K562 (cell line): Measurements from ENCODE around the gene PTPN14. TPM values are rescaled to one million over a fixed set of nuclear protein-coding genes. Genes with fewer than 3 reads are reported as not detected.

ENCODE experiments used
- ARID2 ChIP-seq: fragments of 450-650 bp; IDR thresholded peaks from 2 replicates; pipeline ENCODE4 v1.6.1; 2017; ENCODE audit warnings: antibody characterized with exemption, mild to moderate bottlenecking
- BCL6 ChIP-seq: fragments of 250-450 bp; sonication (Bioruptor Pico); IDR thresholded peaks from 2 replicates; pipeline ENCODE4 v1.4.0; 2020
- BRF1 ChIP-seq: IDR thresholded peaks from 3 replicates; pipeline ENCODE4 v1.6.1; 2011; ENCODE audit warnings: borderline replicate concordance, mild to moderate bottlenecking; ENCODE audit not compliant: insufficient read length; ENCODE audit errors: extremely low read depth
- CEBPZ ChIP-seq: fragments of 150-350 bp; IDR thresholded peaks from 2 replicates; pipeline ENCODE4 v1.6.1; 2014; ENCODE audit warnings: low read depth, mild to moderate bottlenecking, low read length, borderline replicate concordance
- CREB1 ChIP-seq, 2 experiments: sonication (generic) in 1 of 2; formaldehyde crosslinking in 1 of 2; IDR thresholded peaks; 2 replicates each; pipeline versions ENCODE4 v1.6.1 to v1.8.0; 2012 to 2022; ENCODE audit warnings: inconsistent platforms in 1 of 2, mild to moderate bottlenecking in 1 of 2, missing genetic modification reagents in 1 of 2, moderate library complexity in 1 of 2
- CTCF ChIP-seq, 3 experiments: IDR thresholded peaks in 2 of 3; conservative IDR thresholded peaks in 1 of 3; 2 replicates each; pipeline ENCODE4 v1.5.1; 2011 to 2012; ENCODE audit warnings: low read length in 3 of 3, mild to moderate bottlenecking in 3 of 3, control low read depth in 2 of 3, improper control_type of control experiment in 1 of 3, inconsistent platforms in 1 of 3, low read depth in 1 of 3, mixed read lengths in 1 of 3, moderate library complexity in 1 of 3; ENCODE audit not compliant: insufficient read depth in 2 of 3
- ELF2 ChIP-seq: fragments of 250-450 bp; sonication (Bioruptor Pico); IDR thresholded peaks from 2 replicates; pipeline ENCODE4 v1.5.0; 2021; ENCODE audit warnings: mild to moderate bottlenecking
- HCFC1 ChIP-seq: IDR thresholded peaks from 2 replicates; pipeline ENCODE4 v1.6.1; 2012; ENCODE audit warnings: low read depth, low read length, improper control_type of control experiment
- HNRNPLL ChIP-seq: fragments of 200-400 bp; formaldehyde crosslinking; IDR thresholded peaks from 2 replicates; pipeline ENCODE4 v1.6.1; 2017; ENCODE audit warnings: low read length, low read depth, mild to moderate bottlenecking; ENCODE audit not compliant: poor library complexity, severe bottlenecking
- KLF16 ChIP-seq: IDR thresholded peaks from 2 replicates; pipeline ENCODE4 v1.6.1; 2016; ENCODE audit warnings: antibody characterized with exemption
- MAZ ChIP-seq, 2 experiments: fragments of 450-650 bp in 1 of 2; sonication (generic) in 1 of 2; formaldehyde crosslinking; IDR thresholded peaks in 1 of 2; conservative IDR thresholded peaks in 1 of 2; 2 replicates each; pipeline versions ENCODE4 v1.4.0 to v1.5.0; 2020; ENCODE audit warnings: mild to moderate bottlenecking in 1 of 2, missing genetic modification reagents in 1 of 2
- MLLT1 ChIP-seq, 2 experiments: fragments of 450-650 bp; IDR thresholded peaks; 2 replicates each; pipeline ENCODE4 v1.6.1; 2016
- NFE2 ChIP-seq: IDR thresholded peaks from 2 replicates; pipeline ENCODE4 v1.6.1; 2014; ENCODE audit warnings: antibody characterized with exemption, low read depth
- POLR2AphosphoS5 ChIP-seq: IDR thresholded peaks from 2 replicates; pipeline ENCODE4 v1.6.1; 2011; ENCODE audit warnings: mild to moderate bottlenecking, low read depth, low read length, moderate library complexity; ENCODE audit not compliant: control insufficient read depth, insufficient read depth
- RAD21 ChIP-seq, 2 experiments: fragments of 250-450 bp in 1 of 2; fragments of 450-650 bp in 1 of 2; sonication (Bioruptor Pico) in 1 of 2; formaldehyde crosslinking in 1 of 2; IDR thresholded peaks in 1 of 2; conservative IDR thresholded peaks in 1 of 2; 2 replicates each; pipeline versions ENCODE4 v1.4.0 to v1.8.0; 2020 to 2022; ENCODE audit warnings: mild to moderate bottlenecking in 2 of 2, moderate library complexity in 1 of 2
- SRSF1 ChIP-seq: fragments of 200-400 bp; formaldehyde crosslinking; IDR thresholded peaks from 2 replicates; pipeline ENCODE4 v1.6.1; 2017; ENCODE audit warnings: mild to moderate bottlenecking, low read depth, low read length, moderate library complexity
- TEAD2 ChIP-seq: fragments of 450-650 bp; IDR thresholded peaks from 2 replicates; pipeline ENCODE4 v1.6.1; 2016; ENCODE audit warnings: missing genetic modification characterization, control low read depth, missing compliant biosample characterization
- ZFX ChIP-seq: sonication (generic); formaldehyde crosslinking; IDR thresholded peaks from 2 replicates; pipeline ENCODE4 v1.8.0; 2022; ENCODE audit warnings: mild to moderate bottlenecking, missing genetic modification reagents, moderate library complexity
- ZNF124 ChIP-seq: sonication (generic); formaldehyde crosslinking; IDR thresholded peaks from 2 replicates; pipeline ENCODE4 v1.8.1; 2022; ENCODE audit warnings: missing genetic modification reagents
- ZNF324 ChIP-seq: fragments of 250-450 bp; sonication (Bioruptor Pico); IDR thresholded peaks from 2 replicates; pipeline ENCODE4 v1.4.0; 2020; ENCODE audit warnings: mild to moderate bottlenecking
- ZNF445 ChIP-seq: fragments of 250-450 bp; sonication (Bioruptor Pico); IDR thresholded peaks from 2 replicates; pipeline ENCODE4 v1.4.0; 2020; ENCODE audit warnings: low read depth, mild to moderate bottlenecking, moderate library complexity
- polyA plus RNA-seq, 8 experiments: library from polyadenylated mRNA; depleted of rRNA in 4 of 8; stranded (reverse) in 5 of 8; unstranded in 3 of 8; fragments of >200 nt; fragmentation: Nextera tagmentation in 2 of 8; fragmentation: Illumina TruSeq in 1 of 8; extraction: Ambion mirVana in 2 of 8; extraction: Trizol in 1 of 8; gene quantifications; 2 replicates each; pipeline versions ENCODE4 v1.2.1 to v1.2.3, GENCODE V29; 2011 to 2014; ENCODE audit warnings: inconsistent platforms in 1 of 8, missing spikeins in 1 of 8
- total RNA-seq, 7 experiments: library from RNA; depleted of rRNA in 6 of 7; stranded (reverse); fragments of >200 nt in 6 of 7; fragmentation: Illumina TruSeq in 2 of 7; extraction: Trizol in 2 of 7; gene quantifications; 2 replicates each; pipeline versions ENCODE4 v1.2.1 to v1.2.3, GENCODE V29; 2011 to 2021; ENCODE audit warnings: low replicate concordance in 1 of 7

Gene PTPN14
- total and polyA plus RNA-seq, 9 of the 15 experiments (the other 6 are each of a cell fraction or from before 2014, with no cell fraction given), result 0.01 to 0.29 (median 0.04) TPM; not detected in 6

DNA sequence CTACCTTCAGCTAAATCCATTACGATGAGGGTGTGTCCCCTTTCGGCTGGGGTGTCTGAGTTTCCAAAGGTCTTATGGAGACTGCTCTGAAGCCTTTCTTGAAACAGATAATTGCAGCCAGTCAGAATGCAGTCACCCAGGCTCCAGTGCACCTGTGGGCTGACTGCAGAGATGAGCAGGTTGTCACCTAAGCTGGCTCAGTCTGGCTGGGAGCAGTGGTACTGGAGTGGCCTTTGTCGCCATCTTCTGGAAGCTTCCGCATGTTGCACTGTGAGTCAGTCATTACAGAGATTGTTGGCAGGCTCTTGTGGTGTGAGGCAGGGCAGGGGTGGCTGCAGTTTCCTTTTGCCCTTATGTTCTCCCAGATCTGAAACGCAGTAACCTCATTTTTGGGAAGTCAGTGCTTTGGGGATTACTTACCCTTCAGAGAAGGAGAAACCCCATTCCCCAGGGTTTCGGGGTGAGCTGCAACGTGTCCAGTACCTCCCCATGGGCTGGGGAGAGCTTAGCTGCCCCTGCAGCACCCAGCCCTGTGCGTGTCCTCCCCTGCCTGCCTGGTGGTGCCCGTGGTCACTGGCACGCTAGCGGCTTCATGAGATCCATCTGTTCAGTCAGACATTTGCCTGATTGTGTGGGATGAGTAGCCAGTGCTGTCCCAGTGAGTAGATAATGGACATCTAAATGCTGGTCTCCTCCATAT, 222.5 kb downstream of the PTPN14 start (continued):
- TF ChIP-seq TEAD2 (tag) (no peak), SRSF1 (no peak), RAD21 (CRISPR knock-in tag; conservative IDR thresholded peaks at IDR 0.05 in 1 of 2, IDR thresholded peaks at IDR 0.05 in 1 of 2) (peak; percentile 97), ARID2 (peak; percentile 86), HNRNPLL (no peak), ZNF124 (no peak), BCL6 (CRISPR knock-in tag) (no peak), ELF2 (0 out of 2 replicates have a peak, but pooled peaks have one; percentile 20), ZNF445 (CRISPR knock-in tag) (no peak), MLLT1 (IDR thresholded peaks at IDR 0.05) (no peak), CREB1 (IDR thresholded peaks at IDR 0.05) (no peak), CREB1 (CRISPR knock-in tag; IDR thresholded peaks at IDR 0.05) (no peak), KLF16 (peak; percentile 82), NFE2 (peak; percentile 22; the same call in 1 of the 2 replicates), ZNF324 (no peak), HCFC1 (0 out of 2 replicates have a peak, but pooled peaks have one; percentile 20), CEBPZ (no peak), ZFX (no peak), POLR2AphosphoS5 (peak; percentile 19; the same call in 1 of the 2 replicates), MAZ (CRISPR knock-in tag; conservative IDR thresholded peaks at IDR 0.05 in 1 of 2, IDR thresholded peaks at IDR 0.05 in 1 of 2) (no peak; a peak in 1 of 4 replicates), BRF1 (no peak), CTCF (IDR thresholded peaks at IDR 0.05 in 2 of 3, conservative IDR thresholded peaks at IDR 0.05 in 1 of 3; ENCODE audit: insufficient read depth in 2 of 3, low read depth in 1 of 3, low read length in 3 of 3) (peak; percentile 91 to 97 (median 92))
